EL (cell line): Measurements from ENCODE around the gene HHIPL1.

ENCODE experiments used
- DNase-seq: peaks from one replicate; pipeline ENCODE4 v3.0.0-alpha.2; 2016

Gene HHIPL1

GRCh38 chr14:99677231-99678140 lies 32.6 kb downstream of the HHIPL1 start:
- peak; percentile 44 for DNase-seq

- no peak for DNase-seq
Observed at GRCh38 chr14:99678198-99678597, 33.3 kb downstream of the HHIPL1 start.

GRCh38 chr14:99679111-99679510 lies 34.2 kb downstream of the HHIPL1 start:
- no peak for DNase-seq

GRCh38 chr14:99679543-99679942 lies 34.6 kb downstream of the HHIPL1 start:
- no peak for DNase-seq

GRCh38 chr14:99679996-99680395 lies 35.1 kb downstream of the HHIPL1 start:
- no peak for DNase-seq

- DNase-seq, result no peak
Observed at GRCh38 chr14:99681101-99681831, 36.3 kb downstream of the HHIPL1 start.

GRCh38 chr14:99681832-99682148 lies 36.9 kb downstream of the HHIPL1 start:
- no peak for DNase-seq

- DNase-seq, result peak; percentile 71
Observed at GRCh38 chr14:99682809-99683618, 38.1 kb downstream of the HHIPL1 start.

- peak; percentile 99 for DNase-seq
Observed at GRCh38 chr14:99683619-99684409, 38.9 kb downstream of the HHIPL1 start, which contains the start of gene CYP46A1. CYP46A1 (plus strand) TSS chr14:99684298; CDS start chr14:99684418, 120 bp downstream.

- DNase-seq, result no peak
Observed at GRCh38 chr14:99684410-99684934, 39.5 kb downstream of the HHIPL1 start.

GRCh38 chr14:99685151-99685591 lies 40.2 kb downstream of the HHIPL1 start:
- DNase-seq, result no peak

GRCh38 chr14:99685596-99685995 lies 40.7 kb downstream of the HHIPL1 start:
- DNase-seq, result no peak

GRCh38 chr14:99686557-99687283 lies 41.8 kb downstream of the HHIPL1 start:
- no peak for DNase-seq

GRCh38 chr14:99687284-99688209 lies 42.6 kb downstream of the HHIPL1 start:
- DNase-seq, result no peak

- DNase-seq, result no peak
Observed at GRCh38 chr14:99688210-99688581, 43.3 kb downstream of the HHIPL1 start.

GRCh38 chr14:99688629-99689028 lies 43.7 kb downstream of the HHIPL1 start:
- no peak for DNase-seq

GRCh38 chr14:99689266-99690236 lies 44.6 kb downstream of the HHIPL1 start:
- DNase-seq, result no peak

- no peak for DNase-seq
Observed at GRCh38 chr14:99690636-99691035, 45.7 kb downstream of the HHIPL1 start.
